GM23248 (cell line): ENCODE measurements around the gene SLC4A5.

Source experiments
- EZH2 ChIP-seq: fragments of 200-600 bp; sonication (generic); IDR thresholded peaks from 2 replicates; pipeline ENCODE4 v1.6.1; 2018; ENCODE audit warnings: antibody characterized with exemption, mild to moderate bottlenecking; ENCODE audit not compliant: insufficient read depth, poor library complexity, severe bottlenecking
- EZH2phosphoT487 ChIP-seq: fragments of 200-600 bp; sonication (generic); IDR thresholded peaks from 2 replicates; pipeline ENCODE4 v1.6.1; 2018; ENCODE audit warnings: antibody characterized with exemption, moderate library complexity, mild to moderate bottlenecking, low read depth; ENCODE audit not compliant: insufficient read depth

- no peak for TF ChIP-seq EZH2
- no peak for TF ChIP-seq EZH2phosphoT487
Observed at GRCh38 chr2:74357627-74358026, 14.4 kb upstream of the SLC4A5 start.
